ENCODE measurements around the gene RHBDF2. TPM values are rescaled to one million over a fixed set of nuclear protein-coding genes. Genes with fewer than 3 reads are reported as not detected.
"Not testable (repeated sequence)": the region's sequence is repeated elsewhere in the genome, so short reads cannot be mapped to it uniquely, and the experiment has no call there.

Gene RHBDF2
- total and polyA plus RNA-seq, 2 donors (not counting 3 experiments of a cell fraction or from before 2014, with no cell fraction given) = 25.5 to 38.5 TPM

- Histone ChIP-seq H3K4me1 (ENCODE audit: control insufficient read depth, extremely low read depth, insufficient read depth, low read length) (no peaks in the 10 kb centered on the region), H3K9ac (replicated peaks; ENCODE audit: extremely low read depth, insufficient read depth, low read length) (no peak overlapping the region), H3K9me1 (replicated peaks; ENCODE audit: control insufficient read depth, extremely low read depth, insufficient read depth, low read length) (no peaks in the 10 kb centered on the region), H2AFZ (ENCODE audit: low read depth, low read length) (no peak overlapping the region), H3K4me2 (ENCODE audit: insufficient read depth, low read length) (no peak overlapping the region), H3K79me2 (ENCODE audit: control insufficient read depth, insufficient read depth, low read length) (no peaks in the 10 kb centered on the region), H3K27me3 (ENCODE audit: control insufficient read depth in 2 of 2, insufficient read depth in 2 of 2, low read length in 2 of 2) (peaks cover 0 to 4% of the 10 kb centered on the region in 2 experiments), H3K4me3 (replicated peaks in 1 of 3; ENCODE audit: insufficient read depth in 1 of 3, low read depth in 1 of 3, low read length in 3 of 3) (no peak overlapping the region), H3K9me3 (replicated peaks; ENCODE audit: control insufficient read depth, insufficient read depth, low read length) (no peaks in the 10 kb centered on the region), H3K27ac (ENCODE audit: insufficient read depth, low read depth, low read length) (no peak overlapping the region), H3K36me3 (ENCODE audit: control insufficient read depth in 2 of 2, extremely low read depth in 1 of 2, insufficient read depth in 2 of 2, low read length in 2 of 2) (no peaks in the 10 kb centered on the region), H4K20me1 (replicated peaks; ENCODE audit: control insufficient read depth, extremely low read depth, insufficient read depth, low read length) (no peaks in the 10 kb centered on the region)
- TF ChIP-seq MYC (IDR thresholded peaks at IDR 0.05; ENCODE audit: low read depth, low read length) = no peak
- TF ChIP-seq JUN (IDR thresholded peaks at IDR 0.05; ENCODE audit: borderline replicate concordance, insufficient read depth, insufficient read length, low read depth) = no peak
- no peak for TF ChIP-seq POLR2AphosphoS5 (IDR thresholded peaks at IDR 0.05; ENCODE audit: insufficient read depth, low read depth, low read length)
- no peak for TF ChIP-seq POLR2A (IDR thresholded peaks at IDR 0.05; ENCODE audit: low read depth, low read length)
- no peak for TF ChIP-seq FOS (IDR thresholded peaks at IDR 0.05; ENCODE audit: borderline replicate concordance, insufficient read depth, low read length)
- TF ChIP-seq MAX (IDR thresholded peaks at IDR 0.05; ENCODE audit: insufficient read depth, insufficient read length) = no peak
- TF ChIP-seq GATA2 (IDR thresholded peaks at IDR 0.05; ENCODE audit: insufficient read depth, insufficient read length, low read depth, low read length) = no peak
- no peak for TF ChIP-seq EZH2 (IDR thresholded peaks at IDR 0.05; ENCODE audit: borderline replicate concordance, low read depth, low read length, severe bottlenecking)
- TF ChIP-seq CTCF (IDR thresholded peaks at IDR 0.05; ENCODE audit: extremely low read depth in 1 of 2, insufficient read depth in 1 of 2, low read depth in 1 of 2, low read length in 2 of 2) = no peak
- intact Hi-C loops (cut with micrococcal nuclease) = no loop called here
- ChIA-PET POLR2A (no interaction called here), CTCF (interaction anchor here (0.8 to 1.8 kb wide), 8 partner anchors 10 to 171 kb away, joined by 3 to 8 read pairs (median 4); partner anchors contain the start of gene AANAT)
- BruUV-seq (replicated peaks) = no TSS peak
- no peak for DNase-seq (ENCODE audit: low read depth, low spot score)
- dilution Hi-C loops (cut with MboI; ENCODE audit: extremely low pct_ligation_motif_present, low sequenced_read_pairs) = no loop called here
- no peak for FAIRE-seq
Measured at GRCh38 chr17:76510831-76511244, 9.6 kb upstream of the RHBDF2 start.

GRCh38 chr17:76508472-76509063 lies 7.3 kb upstream of the RHBDF2 start:
- DNase-seq (ENCODE audit: low read depth, low spot score); H3K4me3 ChIP-seq (replicated peaks in 1 of 3; ENCODE audit: insufficient read depth in 1 of 3, low read depth in 1 of 3, low read length in 3 of 3); H3K36me3 ChIP-seq (ENCODE audit: control insufficient read depth in 2 of 2, extremely low read depth in 1 of 2, insufficient read depth in 2 of 2, low read length in 2 of 2); H3K27ac ChIP-seq (ENCODE audit: insufficient read depth, low read depth, low read length); H2AFZ ChIP-seq (ENCODE audit: low read depth, low read length); H3K9me3 ChIP-seq (replicated peaks; ENCODE audit: control insufficient read depth, insufficient read depth, low read length); dilution Hi-C loops (cut with MboI; ENCODE audit: extremely low pct_ligation_motif_present, low sequenced_read_pairs); H4K20me1 ChIP-seq (replicated peaks; ENCODE audit: control insufficient read depth, extremely low read depth, insufficient read depth, low read length); H3K9ac ChIP-seq (replicated peaks; ENCODE audit: extremely low read depth, insufficient read depth, low read length); POLR2A ChIA-PET; FAIRE-seq; H3K27me3 ChIP-seq (ENCODE audit: control insufficient read depth in 2 of 2, insufficient read depth in 2 of 2, low read length in 2 of 2); H3K9me1 ChIP-seq (replicated peaks; ENCODE audit: control insufficient read depth, extremely low read depth, insufficient read depth, low read length); BruUV-seq (replicated peaks); H3K4me2 ChIP-seq (ENCODE audit: insufficient read depth, low read length); H3K4me1 ChIP-seq (ENCODE audit: control insufficient read depth, extremely low read depth, insufficient read depth, low read length); H3K79me2 ChIP-seq (ENCODE audit: control insufficient read depth, insufficient read depth, low read length): not testable (repeated sequence)
- intact Hi-C loops (cut with micrococcal nuclease) = loop anchor here (10.0 kb wide), 1 partner anchor 194 kb away; no protein-coding TSS in a partner anchor
- CTCF ChIA-PET = interaction anchor here (0.8 to 7.2 kb wide), 13 partner anchors 10 to 143 kb away, joined by 3 to 110 read pairs (median 5); partner anchors contain the start of gene AANAT
